Central memory CD8-positive, alpha-beta T cell (primary cell): ENCODE measurements around the gene POSTN.

ENCODE experiments used
- ATAC-seq: fragments of 150-1000 bp; cut with Tn5 transposase; replicated peaks from 2 replicates; pipeline ENCODE4 v1.10.0; 2022; ENCODE audit warnings: mild to moderate bottlenecking, moderate FRiP score, moderate number of reproducible peaks; ENCODE audit not compliant: poor library complexity, severe bottlenecking; ENCODE audit errors: extremely low read depth
- DNase-seq, 2 donors: peaks; one replicate each; pipeline ENCODE4 v3.0.0; 2021; ENCODE audit warnings: low spot score in 2 of 2
- H3K27ac Mint-ChIP-seq: one replicate; pipeline ENCODE4 v1.8.0; 2022; ENCODE audit warnings: low read depth, mild to moderate bottlenecking, moderate library complexity, mixed read lengths
- H3K27me3 Mint-ChIP-seq: one replicate; pipeline ENCODE4 v1.8.0; 2022; ENCODE audit warnings: mixed read lengths
- H3K36me3 Mint-ChIP-seq: one replicate; pipeline ENCODE4 v1.8.0; 2022; ENCODE audit warnings: mild to moderate bottlenecking, moderate library complexity, mixed read lengths; ENCODE audit not compliant: insufficient read depth
- H3K4me1 Mint-ChIP-seq: one replicate; pipeline ENCODE4 v1.8.0; 2022; ENCODE audit warnings: mixed read lengths
- H3K4me3 Mint-ChIP-seq: one replicate; pipeline ENCODE4 v1.8.0; 2022; ENCODE audit warnings: mild to moderate bottlenecking, moderate library complexity, mixed read lengths
- H3K9me3 Mint-ChIP-seq: one replicate; pipeline ENCODE4 v1.8.0; 2022; ENCODE audit warnings: mixed read lengths

Gene POSTN

GRCh38 chr13:37534181-37534580, 64.4 kb downstream of the POSTN start:
- no peaks in the 10 kb centered on the region for H3K4me1 Mint-ChIP-seq
- ATAC-seq = no peak
- no peak overlapping the region for H3K4me3 Mint-ChIP-seq
- DNase-seq = no peak
- H3K9me3 Mint-ChIP-seq = peaks cover 34% of the 10 kb centered on the region
- no peaks in the 10 kb centered on the region for H3K27me3 Mint-ChIP-seq
- no peaks in the 10 kb centered on the region for H3K36me3 Mint-ChIP-seq
- no peak overlapping the region for H3K27ac Mint-ChIP-seq

DNA sequence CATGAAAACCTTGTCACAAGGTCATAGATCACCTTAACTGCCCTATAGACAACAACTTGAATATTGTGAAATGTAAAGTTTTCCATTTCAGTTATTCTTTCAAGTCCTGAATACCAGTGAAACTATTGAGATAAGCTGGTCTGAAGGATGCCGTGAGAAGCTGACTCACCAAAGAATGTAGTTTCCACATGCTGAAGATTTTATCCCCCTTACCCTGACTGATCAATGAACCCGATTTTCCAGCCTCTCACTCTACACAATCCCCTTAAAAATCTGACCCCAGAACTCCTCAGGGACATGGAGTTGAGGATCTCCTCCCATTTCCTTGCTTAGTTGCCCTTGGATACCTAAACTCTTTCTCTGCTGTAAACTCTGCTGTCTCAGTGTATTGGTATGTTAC, 67.5 kb downstream of the POSTN start:
- DNase-seq (no peak), ATAC-seq (no peak)
- H3K27ac Mint-ChIP-seq = no peak overlapping the region
- H3K9me3 Mint-ChIP-seq = peaks cover 22% of the 10 kb centered on the region
- no peaks in the 10 kb centered on the region for H3K4me1 Mint-ChIP-seq
- H3K4me3 Mint-ChIP-seq = no peak overlapping the region
- H3K36me3 Mint-ChIP-seq = no peaks in the 10 kb centered on the region
- H3K27me3 Mint-ChIP-seq = no peaks in the 10 kb centered on the region

DNA sequence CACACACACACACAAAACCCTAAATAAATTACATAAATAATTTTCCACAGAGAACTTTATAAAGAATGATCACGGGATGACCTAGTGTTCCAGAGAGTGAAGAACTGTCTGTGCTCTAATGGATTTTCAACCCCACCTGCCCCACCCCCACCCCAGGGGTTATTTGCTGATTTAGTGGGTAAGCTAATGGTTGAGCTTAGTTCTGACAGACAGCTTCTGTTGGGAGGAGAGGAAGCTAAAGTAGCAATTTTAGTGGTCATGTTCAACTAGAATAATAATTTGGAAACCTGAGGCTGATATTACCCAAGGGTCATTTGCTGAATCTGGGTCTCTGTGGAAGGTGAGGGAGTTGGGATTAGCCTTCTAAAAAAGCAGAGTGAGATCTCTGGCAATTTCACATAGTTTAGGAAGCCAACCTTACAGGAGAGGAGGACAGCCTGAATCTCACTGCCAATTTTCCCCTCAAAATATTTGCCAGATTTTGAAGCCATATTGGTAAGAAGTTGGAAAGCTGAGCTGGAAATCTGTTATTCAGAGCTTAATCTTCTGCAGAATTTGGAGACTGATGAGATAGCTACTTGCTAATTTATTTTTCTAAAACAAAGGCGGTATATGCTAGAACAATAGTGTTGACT, 68.7 kb downstream of the POSTN start:
- H3K4me1 Mint-ChIP-seq = no peaks in the 10 kb centered on the region
- H3K36me3 Mint-ChIP-seq = no peaks in the 10 kb centered on the region
- H3K27ac Mint-ChIP-seq = no peak overlapping the region
- no peak for DNase-seq
- H3K4me3 Mint-ChIP-seq = no peak overlapping the region
- H3K27me3 Mint-ChIP-seq = no peaks in the 10 kb centered on the region
- peaks cover 17% of the 10 kb centered on the region for H3K9me3 Mint-ChIP-seq
- no peak for ATAC-seq

GRCh38 chr13:37526710-37527473, 71.7 kb downstream of the POSTN start:
- DNase-seq (no peak), ATAC-seq (no peak)
- Mint-ChIP-seq H3K36me3 (no peaks in the 10 kb centered on the region), H3K4me1 (no peaks in the 10 kb centered on the region), H3K27ac (no peak overlapping the region), H3K27me3 (no peaks in the 10 kb centered on the region), H3K9me3 (peaks cover 12% of the 10 kb centered on the region), H3K4me3 (no peak overlapping the region)

- Mint-ChIP-seq H3K36me3 (no peaks in the 10 kb centered on the region), H3K4me1 (no peaks in the 10 kb centered on the region), H3K27me3 (no peaks in the 10 kb centered on the region), H3K4me3 (no peak overlapping the region), H3K9me3 (peaks cover 5% of the 10 kb centered on the region), H3K27ac (no peak overlapping the region)
- DNase-seq = no peak
- no peak for ATAC-seq
Observed at GRCh38 chr13:37515226-37515625, 83.3 kb downstream of the POSTN start.
